Camera-type eye (tissue), 1 donor: Measurements from ENCODE around the gene SMCP. TPM values are rescaled to one million over a fixed set of nuclear protein-coding genes. Genes with fewer than 3 reads are reported as not detected.

ENCODE experiments used
- total RNA-seq: library from RNA; depleted of rRNA; stranded (reverse); fragments of >200 nt; gene quantifications from one replicate; pipeline ENCODE4 v1.2.3, GENCODE V29; 2014

Gene SMCP
- total RNA-seq, result not detected

GRCh38 chr1:152878042-152878441 lies at the start of gene SMCP:
Gene SMCP (plus strand): TSS chr1:152878322. CDS start chr1:152884423, 6,101 bp downstream.

GRCh38 chr1:152842556-152842955 lies 35.6 kb upstream of the SMCP start, which contains the start of gene LCE6A:
Gene LCE6A (plus strand): TSS chr1:152842856. CDS start chr1:152843521, 665 bp downstream.

GRCh38 chr1:152859696-152860095 lies 18.4 kb upstream of the SMCP start, which contains the start of gene LCE7A:
Gene LCE7A (plus strand): TSS chr1:152859996. CDS start chr1:152860698, 702 bp downstream.

DNA sequence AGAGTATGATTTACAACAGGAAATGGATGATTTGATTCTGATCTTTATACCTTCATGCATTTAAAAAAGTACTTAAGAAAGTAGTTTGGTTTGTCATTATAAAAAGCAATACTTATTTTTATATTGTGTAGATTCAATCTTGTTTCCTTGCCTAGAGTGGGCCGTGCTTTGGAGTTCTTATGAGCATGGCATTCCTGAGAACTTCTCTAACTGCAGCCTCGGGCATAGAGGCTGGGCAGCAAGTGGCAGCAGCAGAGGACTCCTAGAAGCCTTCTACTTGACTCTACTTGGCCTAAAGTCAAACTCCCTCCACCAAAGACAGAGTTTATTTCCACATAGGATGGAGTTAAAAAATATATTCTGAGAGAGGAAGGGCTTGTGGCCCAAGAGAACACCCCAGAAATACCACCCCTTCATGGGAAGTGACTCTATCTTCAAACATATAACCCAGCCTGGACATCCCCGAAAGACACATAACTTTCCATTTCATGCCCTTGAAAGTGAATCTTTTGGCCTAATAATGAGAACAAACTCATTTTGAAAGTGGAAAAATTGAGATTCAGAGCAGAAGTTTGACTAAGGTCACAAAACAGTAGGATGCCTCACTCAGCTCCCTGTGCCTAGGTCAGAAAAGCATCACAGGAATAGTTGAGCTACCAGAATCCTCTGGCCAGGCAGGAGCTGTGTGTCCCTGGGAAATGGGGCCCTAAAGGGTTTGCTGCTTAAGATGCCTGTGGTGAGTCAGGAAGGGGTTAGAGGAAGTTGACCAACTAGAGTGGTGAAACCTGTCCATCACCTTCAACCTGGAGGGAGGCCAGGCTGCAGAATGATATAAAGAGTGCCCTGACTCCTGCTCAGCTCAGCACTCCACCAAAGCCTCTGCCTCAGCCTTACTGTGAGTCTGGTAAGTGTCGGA lies 29.8 kb downstream of the SMCP start, which contains the start of gene IVL:
Gene IVL (plus strand): TSS at position 861 of the 916 bp plus-strand sequence. CDS start 1,252 bp downstream, outside the sequence.

Other genes with a start within 250 kb of the SMCP start
- not detected for gene LCE2D, start 214.9 kb upstream of the SMCP start, total RNA-seq
- gene LCE2C, start 203.0 kb upstream of the SMCP start, total RNA-seq, result not detected
- not detected for gene LCE2B, start 192.2 kb upstream of the SMCP start, total RNA-seq
- not detected for gene LCE2A, start 180.0 kb upstream of the SMCP start, total RNA-seq
- gene LCE4A, start 170.2 kb upstream of the SMCP start, total RNA-seq, result not detected
- not detected for gene KPRP, start 120.3 kb upstream of the SMCP start, total RNA-seq
- not detected for gene LCE1F, start 103.2 kb upstream of the SMCP start, total RNA-seq
- not detected for gene LCE1E, start 92.1 kb upstream of the SMCP start, total RNA-seq
- gene LCE1D, start 81.6 kb upstream of the SMCP start, total RNA-seq, result not detected
- not detected for gene LCE1C, start 71.7 kb upstream of the SMCP start, total RNA-seq
- not detected for gene LCE1B, start 66.4 kb upstream of the SMCP start, total RNA-seq
- gene LCE1A, start 50.8 kb upstream of the SMCP start, total RNA-seq, result not detected
- not detected for gene LCE6A, start 35.5 kb upstream of the SMCP start, total RNA-seq
- not detected for gene LCE7A, start 18.3 kb upstream of the SMCP start, total RNA-seq
- gene IVL, start 30.2 kb downstream of the SMCP start, total RNA-seq, result 0.44 TPM
- not detected for gene SPRR5, start 68.9 kb downstream of the SMCP start, total RNA-seq
- not detected for gene SPRR4, start 92.3 kb downstream of the SMCP start, total RNA-seq
- gene SPRR1A, start 105.8 kb downstream of the SMCP start, total RNA-seq, result not detected
- gene SPRR3, start 123.4 kb downstream of the SMCP start, total RNA-seq, result not detected
- not detected for gene SPRR1B, start 152.9 kb downstream of the SMCP start, total RNA-seq
- gene SPRR2D, start 162.8 kb downstream of the SMCP start, total RNA-seq, result not detected
- not detected for gene SPRR2A, start 179.2 kb downstream of the SMCP start, total RNA-seq
- gene SPRR2B, start 193.3 kb downstream of the SMCP start, total RNA-seq, result not detected
- not detected for gene SPRR2E, start 216.2 kb downstream of the SMCP start, total RNA-seq
- gene SPRR2F, start 235.2 kb downstream of the SMCP start, total RNA-seq, result not detected